HG02610 (cell line): ENCODE results near the gene CXCL12.

Experiments
- ATAC-seq: cut with Tn5 transposase; IDR thresholded peaks from one replicate; pipeline ENCODE4 v1.9.1; 2021; ENCODE audit warnings: mild to moderate bottlenecking, moderate library complexity; ENCODE audit not compliant: unreplicated experiment

Gene CXCL12

DNA sequence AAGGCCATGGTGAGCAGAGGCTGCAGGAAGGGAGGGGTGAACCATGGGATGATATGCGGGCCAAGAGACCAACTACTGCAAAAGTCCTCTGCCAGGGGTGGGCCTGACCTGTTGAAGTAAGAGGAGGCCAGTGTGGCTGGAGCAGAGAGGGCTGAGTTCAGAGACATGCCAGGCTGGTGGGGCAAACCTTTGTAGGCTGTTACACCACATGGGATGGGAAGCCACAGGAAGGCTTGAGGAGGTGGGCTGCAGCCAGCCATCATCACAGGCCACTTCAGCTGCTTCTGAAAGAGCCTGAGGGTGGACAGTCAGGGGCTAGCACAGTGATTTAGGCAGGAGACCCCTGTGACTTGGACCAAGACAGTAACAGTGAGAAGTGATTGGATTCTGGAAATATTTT is 20.3 kb downstream of the CXCL12 start:
- ATAC-seq: no peak

DNA sequence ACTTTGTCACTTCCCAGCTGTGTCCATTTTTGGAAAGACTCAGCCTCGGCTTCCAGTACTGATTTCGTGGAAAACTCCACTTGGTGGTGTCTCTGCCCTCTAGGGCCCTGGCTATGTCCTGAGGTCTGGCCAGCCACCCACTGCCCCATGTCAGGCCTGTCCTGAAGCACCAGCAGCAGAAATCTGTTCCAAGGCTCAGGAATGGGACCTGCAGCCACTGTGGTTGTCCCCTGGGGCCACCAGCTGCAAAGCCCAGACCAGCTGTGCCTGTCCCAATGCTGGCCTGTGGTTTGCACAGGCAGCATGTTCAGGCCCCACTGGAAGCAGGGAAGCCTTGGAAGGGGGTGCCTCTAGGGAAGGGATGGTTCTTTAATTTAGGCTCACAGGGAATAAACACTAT is 21.2 kb downstream of the CXCL12 start:
- ATAC-seq: no peak

GRCh38 chr10:44362866-44363711 is 21.8 kb downstream of the CXCL12 start:
- ATAC-seq: no peak

DNA sequence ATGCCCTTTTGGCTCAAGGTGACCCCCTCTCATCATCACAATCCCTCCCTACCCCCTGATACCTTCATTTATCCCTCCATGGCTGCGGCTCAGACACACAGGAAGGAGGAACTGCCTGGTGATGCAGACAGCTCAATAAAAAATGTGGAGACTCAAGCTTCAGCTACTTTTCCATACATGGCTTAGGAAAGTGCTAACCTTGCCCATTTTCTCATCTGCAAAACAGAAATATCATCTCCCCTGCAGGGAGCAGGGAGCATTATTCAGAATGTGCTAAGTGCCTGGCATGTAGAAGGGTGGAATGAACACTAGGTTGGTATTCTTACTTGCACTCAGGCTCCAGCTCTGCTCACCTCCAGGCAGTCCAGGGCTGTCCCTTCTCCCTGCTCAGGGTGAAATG is 23.8 kb downstream of the CXCL12 start:
- no peak for ATAC-seq

DNA sequence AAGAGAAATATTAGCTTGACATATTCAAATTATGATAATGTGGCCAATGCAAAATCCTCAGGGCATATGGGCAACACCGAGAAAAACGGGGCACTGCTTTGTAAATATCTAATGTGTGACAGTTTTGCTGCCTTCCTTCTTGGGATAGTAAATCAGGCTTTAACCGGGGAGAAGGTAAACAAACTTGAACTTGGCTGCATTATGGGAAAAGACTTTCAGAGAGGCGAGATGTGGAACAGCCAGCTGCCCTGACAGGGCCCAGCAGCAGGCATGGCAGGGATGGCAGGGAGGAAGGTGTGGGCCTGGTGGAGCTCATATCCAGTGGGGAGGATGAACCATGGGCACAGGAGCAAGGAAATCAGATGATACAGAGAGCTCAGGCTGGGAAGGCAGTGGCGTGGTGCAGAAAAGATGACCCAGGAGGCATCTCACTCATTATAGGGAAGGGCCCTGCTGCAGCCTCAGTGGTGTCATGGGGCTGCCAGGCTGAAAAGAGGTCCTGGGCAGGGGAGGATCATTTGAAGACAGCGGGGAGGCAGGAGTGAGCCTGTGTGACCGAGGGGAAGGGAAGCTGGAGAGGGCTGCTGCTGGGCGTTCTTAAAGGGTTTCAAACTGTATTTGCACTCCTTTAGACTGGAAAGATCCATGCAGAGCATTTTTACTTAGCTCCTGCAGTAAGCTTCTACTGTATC is 26.7 kb downstream of the CXCL12 start:
- no peak for ATAC-seq

DNA sequence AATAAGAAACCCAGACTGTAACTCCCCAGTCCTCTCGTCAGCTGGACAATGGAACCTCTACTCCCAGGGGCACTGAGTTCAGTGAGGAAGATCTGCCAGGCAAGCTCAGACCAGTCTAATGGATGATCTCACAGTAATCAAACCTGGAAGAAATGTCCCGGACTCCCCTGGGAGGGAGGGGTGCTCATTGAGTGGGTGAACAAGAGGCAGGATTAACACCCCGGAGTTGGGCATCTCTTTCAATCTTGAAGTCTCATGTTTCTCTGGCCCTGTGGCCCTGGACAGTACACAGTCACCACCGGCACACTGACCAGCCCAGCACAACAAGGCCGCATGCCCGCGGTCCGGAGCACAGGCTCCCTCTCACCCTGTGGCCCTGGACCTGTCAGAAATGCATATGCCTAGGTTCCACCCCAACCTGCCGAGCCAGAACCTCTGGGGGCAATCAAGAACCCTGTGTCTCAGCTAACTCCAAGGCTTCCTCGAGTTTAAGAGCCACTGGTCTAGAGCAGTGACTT is 27.8 kb downstream of the CXCL12 start:
- ATAC-seq: no peak

- ATAC-seq: no peak
These were observed 28.5 kb downstream of the CXCL12 start for GRCh38 chr10:44356139-44357022.

DNA sequence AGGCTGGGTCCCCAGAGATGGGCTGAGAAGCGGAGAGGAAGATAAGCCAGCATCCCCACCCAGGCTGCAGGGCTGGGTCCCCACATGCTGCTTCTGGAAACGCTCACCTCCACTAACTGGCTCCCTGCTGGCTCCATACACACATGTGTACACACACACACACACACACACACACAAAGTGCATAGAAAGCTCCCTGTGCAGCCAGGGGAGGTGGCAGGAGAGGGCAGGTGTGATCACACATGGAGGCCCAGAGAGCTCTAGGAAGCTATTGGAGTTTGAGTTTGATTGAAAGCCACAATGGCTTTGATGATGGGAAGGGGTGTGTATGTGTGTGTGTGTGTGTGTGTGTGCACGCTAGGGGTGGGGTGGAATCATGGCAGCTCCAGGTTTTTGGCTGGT is 29.3 kb downstream of the CXCL12 start:
- no peak for ATAC-seq

GRCh38 chr10:44354771-44355170 is 30.1 kb downstream of the CXCL12 start:
- no peak for ATAC-seq

DNA sequence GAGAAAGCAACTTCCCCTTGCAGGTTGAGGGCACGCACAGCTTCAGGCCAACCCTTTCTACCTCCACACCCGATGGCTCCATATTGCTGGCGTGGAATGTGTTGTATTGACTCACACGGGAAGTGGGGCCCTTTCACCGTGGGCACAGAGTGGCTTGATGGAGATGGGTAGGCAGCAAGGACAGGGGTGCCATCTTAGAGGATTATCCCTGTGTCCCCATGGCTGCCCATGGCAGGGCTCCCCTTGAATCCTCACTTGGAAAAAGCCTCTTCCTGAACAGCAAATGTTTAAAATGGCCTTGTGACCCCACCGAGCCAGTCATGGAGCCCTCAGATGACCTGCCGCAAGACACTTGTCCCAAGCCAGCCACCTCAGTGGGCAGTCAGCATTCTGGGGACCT is 31.2 kb downstream of the CXCL12 start:
- ATAC-seq: no peak

- ATAC-seq: no peak
These were observed 31.8 kb downstream of the CXCL12 start for GRCh38 chr10:44353128-44353390.

GRCh38 chr10:44352316-44353127 is 32.4 kb downstream of the CXCL12 start:
- no peak for ATAC-seq

DNA sequence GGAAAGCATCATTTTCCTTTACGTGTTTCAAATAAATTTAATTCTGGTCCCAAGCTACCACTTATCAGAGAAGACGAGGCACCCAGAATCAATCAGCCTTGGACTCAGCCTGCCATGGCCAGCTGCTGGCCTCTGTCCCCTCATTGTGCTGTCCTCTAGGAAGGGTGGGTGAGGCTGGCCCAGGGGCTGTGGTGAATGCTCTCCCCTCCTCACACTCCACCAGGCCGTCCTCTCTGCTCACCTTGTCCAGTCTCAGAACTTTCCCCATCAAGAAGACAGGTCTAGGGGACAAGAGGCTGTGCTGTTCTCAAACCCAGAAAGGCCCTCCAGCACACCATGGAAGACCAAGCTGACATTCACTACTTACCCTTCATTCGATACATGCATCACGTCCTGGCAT is 36.4 kb downstream of the CXCL12 start:
- no peak for ATAC-seq

GRCh38 chr10:44347609-44348400 is 37.1 kb downstream of the CXCL12 start:
- no peak for ATAC-seq

DNA sequence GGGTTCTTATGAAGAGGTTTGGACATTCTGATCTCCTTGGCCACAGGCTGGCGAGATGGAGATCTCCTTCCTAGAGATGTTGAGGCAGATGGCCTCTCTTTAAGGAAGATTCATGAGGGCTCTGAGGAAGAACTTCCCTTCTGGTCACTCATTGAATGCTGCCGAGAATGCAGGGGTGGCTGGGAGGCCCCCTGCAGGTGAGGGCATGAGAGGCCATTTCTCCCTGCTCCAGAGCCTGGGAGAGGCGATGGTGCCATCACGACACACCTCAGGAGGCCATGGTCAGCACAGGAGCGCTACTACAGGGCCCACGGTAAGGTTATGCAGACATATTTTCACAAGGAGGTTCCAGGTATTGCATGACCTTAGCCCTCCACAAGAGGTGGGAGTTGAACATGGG is 40.2 kb downstream of the CXCL12 start:
- no peak for ATAC-seq

DNA sequence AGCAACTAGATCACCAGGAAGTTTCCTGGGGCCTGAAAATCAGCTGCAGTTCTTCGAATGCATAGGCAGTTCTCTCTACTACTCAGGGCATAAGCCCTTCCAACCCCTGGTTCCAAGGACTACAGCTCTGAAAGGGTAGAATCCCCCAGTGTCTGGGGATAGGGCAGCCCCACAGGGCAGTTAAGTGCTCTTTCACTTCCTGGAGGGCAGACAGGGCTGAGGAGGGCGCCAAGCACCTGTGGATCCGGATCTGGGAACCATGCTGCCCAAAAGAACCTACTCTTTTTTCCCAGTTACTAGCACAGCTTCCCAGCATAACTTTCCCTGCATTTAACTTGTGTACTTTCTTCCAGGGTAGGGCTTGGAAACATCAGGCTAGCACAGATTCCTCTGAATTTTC is 41.1 kb downstream of the CXCL12 start:
- no peak for ATAC-seq

GRCh38 chr10:44341886-44342285 is 43.0 kb downstream of the CXCL12 start:
- ATAC-seq: no peak

DNA sequence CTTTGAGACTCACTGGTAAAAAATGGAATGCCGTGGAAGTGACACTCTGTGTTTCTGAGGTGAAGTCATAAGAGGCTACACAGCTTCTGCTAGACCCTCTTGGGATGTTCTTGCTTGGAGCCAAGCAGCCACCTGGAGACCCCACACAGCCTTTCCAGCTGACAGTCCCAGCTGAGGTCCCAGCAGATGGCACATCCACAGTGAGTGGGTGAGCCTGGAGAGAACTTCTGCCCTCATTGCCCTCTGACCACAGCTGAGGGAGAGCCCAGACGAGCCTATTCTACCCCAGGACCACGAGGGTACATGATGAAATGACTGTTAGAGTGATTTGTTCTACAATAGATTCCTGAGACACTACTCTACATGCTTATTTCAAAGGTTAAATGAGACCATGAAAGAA is 44.3 kb downstream of the CXCL12 start:
- ATAC-seq: no peak

DNA sequence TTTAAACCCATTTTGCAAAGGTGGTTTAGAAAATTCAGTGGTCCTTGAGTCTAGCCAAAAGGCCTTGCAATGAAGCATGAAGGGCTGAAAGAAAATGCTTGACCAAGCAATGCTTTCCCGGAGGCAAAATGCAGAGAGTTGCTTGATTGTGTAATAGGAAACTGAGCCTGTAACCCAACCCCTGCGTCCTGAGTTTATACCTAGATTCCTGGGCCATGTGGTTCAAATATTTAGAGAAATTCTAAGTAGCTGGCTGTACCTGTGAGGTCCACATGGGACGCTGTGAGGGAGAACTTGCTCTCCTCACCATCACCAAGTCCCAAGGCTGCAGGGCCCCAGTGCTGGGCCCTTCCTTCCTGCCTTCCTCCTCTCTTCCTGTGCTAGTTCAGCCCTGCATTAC is 45.7 kb downstream of the CXCL12 start:
- ATAC-seq: no peak

GRCh38 chr10:44337081-44337480 is 47.8 kb downstream of the CXCL12 start:
- no peak for ATAC-seq
